C4-2B (cell line): Measurements from ENCODE around the gene HS3ST4.

ENCODE experiments used
- H3K27ac ChIP-seq: fragments of 450-650 bp; 2 replicates; pipeline ENCODE4 v1.5.1; 2017
- ZFX ChIP-seq: fragments of 450-650 bp; IDR thresholded peaks from 2 replicates; pipeline ENCODE4 v1.6.1; 2017
- TF ChIP-seq, protein P1 (sequence below): fragments of 450-650 bp; conservative IDR thresholded peaks from 2 replicates; pipeline ENCODE4 v1.5.1; 2017; ENCODE audit warnings: mild to moderate bottlenecking

Gene HS3ST4

DNA sequence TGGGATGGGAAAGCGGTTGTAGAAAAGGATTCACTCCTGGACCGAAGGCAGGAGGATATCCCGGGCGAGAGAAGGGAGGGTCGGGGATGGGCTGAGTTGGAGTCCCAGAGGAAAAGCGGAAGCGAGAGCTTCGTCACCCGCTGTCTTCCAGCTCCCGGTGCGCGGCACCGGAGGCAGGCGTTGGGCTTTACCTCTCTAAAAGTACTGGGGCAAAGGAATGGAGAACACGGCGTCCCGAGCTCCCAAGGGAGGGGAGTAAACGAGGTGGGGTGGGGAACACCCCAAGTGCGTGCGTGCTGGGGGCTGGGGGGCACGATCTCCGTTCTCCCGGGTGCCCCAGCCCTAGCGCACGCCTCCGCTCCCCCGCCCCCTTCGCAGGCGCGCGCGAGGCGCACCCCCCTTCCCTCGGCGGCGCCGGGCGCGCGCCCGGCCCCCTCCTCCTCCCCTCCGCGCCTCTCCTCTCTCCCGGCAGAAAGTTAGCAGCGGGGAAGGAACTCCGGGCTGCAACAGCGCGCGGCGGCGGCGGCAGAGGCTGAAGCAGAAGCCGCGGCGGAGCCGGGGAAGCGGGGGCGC, at the start of gene HS3ST4:
HS3ST4 (plus strand) TSS at position 441 of the 573 bp plus-strand sequence.
- TF ChIP-seq, protein P1, sequence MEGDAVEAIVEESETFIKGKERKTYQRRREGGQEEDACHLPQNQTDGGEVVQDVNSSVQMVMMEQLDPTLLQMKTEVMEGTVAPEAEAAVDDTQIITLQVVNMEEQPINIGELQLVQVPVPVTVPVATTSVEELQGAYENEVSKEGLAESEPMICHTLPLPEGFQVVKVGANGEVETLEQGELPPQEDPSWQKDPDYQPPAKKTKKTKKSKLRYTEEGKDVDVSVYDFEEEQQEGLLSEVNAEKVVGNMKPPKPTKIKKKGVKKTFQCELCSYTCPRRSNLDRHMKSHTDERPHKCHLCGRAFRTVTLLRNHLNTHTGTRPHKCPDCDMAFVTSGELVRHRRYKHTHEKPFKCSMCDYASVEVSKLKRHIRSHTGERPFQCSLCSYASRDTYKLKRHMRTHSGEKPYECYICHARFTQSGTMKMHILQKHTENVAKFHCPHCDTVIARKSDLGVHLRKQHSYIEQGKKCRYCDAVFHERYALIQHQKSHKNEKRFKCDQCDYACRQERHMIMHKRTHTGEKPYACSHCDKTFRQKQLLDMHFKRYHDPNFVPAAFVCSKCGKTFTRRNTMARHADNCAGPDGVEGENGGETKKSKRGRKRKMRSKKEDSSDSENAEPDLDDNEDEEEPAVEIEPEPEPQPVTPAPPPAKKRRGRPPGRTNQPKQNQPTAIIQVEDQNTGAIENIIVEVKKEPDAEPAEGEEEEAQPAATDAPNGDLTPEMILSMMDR, result no peak
- TF ChIP-seq ZFX, result no peak
- H3K27ac ChIP-seq, result no peak within 1 kb of the TSS

DNA sequence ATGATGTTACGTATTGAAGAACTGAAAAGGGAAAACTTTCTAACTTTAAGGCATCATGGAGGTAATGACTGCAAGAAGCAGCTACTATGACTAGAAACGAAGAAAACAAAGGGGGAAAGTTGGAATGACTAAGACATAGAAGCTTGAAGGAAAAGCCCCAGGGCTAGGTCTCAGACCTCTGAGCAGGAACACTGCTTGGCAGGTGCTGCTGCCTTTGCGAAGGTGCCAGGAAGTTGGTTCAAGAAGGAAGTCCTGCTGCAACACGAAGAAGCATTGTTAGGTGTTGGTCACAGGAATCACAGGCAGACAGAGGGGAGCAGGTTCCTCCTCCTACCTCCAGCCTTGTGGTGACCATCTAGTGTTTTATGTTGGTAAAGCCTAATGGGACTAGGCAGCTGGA, 48.1 kb upstream of the HS3ST4 start:
- TF ChIP-seq, protein P1, result no peak
- no peak for TF ChIP-seq ZFX

DNA sequence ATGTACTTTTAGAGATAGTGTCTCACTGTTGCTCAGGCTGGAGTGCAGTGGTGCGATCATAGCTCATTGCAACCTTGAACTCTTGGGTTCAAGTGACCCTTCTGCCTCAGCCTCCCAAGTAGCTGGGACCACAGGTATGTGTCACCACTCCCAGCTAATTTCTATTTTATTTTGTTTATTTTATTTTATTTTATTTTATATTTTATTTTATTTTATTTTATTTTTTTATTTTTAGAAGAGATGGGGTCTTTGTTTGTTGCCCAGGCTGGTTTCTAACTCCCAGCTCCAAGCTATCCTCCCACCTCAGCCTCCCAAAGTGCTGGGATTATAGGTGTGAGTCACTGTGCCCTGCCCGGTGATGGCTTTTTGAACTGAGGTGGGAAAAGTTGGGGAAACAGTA, 35.1 kb upstream of the HS3ST4 start:
- H3K27ac ChIP-seq, result no peak overlapping the region
- TF ChIP-seq, protein P1, result no peak
- TF ChIP-seq ZFX, result no peak

More for the DNA sequence above, 48.1 kb upstream of the HS3ST4 start:
- H3K27ac ChIP-seq, result no peak overlapping the region

DNA sequence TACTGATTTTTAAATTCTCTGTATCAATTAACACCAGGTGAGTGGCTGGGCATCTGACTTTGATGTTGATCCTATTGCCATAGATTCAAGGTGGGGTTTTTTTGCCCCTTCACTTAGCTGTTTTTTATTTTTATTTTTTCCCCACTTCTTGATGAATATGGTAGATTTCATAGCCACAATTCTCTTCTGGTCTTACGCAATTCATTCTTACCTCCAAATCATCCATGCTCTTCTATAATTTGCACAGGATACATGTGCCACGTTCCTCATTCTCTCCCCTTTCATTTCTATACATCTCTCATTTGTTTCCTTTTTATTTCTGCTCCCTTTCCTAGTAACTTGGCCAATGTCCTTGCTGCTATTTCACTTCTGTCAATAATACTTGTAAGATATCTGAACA, 14.9 kb upstream of the HS3ST4 start:
- H3K27ac ChIP-seq, result no peak overlapping the region
- TF ChIP-seq, protein P1, result no peak
- TF ChIP-seq ZFX, result no peak

DNA sequence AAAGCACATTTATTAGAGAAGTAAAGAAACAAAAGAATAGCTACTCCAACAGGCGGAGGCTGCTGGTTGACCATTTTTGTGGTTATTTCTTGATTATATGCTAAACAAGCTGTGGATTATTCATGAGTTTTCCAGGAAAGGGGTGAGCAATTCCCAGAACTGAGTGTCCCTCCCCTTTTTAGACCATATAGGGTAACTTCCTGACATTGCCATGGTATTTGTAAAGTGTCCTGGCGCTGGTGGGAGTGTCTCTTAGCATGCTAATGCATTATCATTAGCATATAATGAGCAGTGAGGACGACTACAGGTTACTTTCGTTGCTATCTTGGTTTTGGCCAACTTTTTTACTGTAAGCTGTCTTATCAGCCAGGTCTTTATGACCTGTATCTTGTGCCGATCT, 12.2 kb upstream of the HS3ST4 start:
- no peak overlapping the region for H3K27ac ChIP-seq
- no peak for TF ChIP-seq ZFX
- TF ChIP-seq, protein P1, result no peak

DNA sequence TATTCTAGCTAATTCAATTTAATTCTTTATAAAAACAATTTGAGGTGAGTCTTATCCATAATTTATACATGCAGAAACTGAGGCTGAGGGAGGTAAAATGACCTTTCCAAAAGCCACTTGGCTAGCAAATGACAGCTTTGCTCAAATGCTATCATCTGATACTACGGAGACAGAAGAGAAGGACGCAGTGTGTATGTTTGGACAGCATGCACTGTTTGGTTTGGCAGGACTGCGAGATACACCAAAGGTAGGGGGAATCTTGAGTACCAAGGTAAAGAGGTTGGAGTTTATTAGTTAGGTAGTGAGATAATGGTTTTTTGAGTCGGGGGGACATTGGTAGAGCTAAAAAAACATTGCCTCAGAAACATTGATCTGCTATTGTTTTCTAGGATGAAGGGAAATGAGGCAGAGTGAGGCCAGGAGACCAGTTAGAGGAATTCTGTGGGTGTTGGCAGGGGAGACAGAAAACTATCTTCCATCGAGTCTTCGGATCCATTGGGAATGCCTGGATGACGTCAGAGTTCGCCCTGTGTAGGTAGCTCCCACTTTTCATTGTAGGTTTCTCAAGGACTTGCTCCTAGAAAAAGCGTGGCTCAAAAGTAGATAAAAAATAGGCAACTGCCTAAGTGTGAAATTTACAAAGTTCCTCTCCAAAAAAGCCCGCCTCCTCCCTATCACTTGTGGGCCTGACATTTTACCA, 2.5 kb upstream of the HS3ST4 start:
- peak overlapping the region; percentile 40; the same call in 1 of the 2 replicates for H3K27ac ChIP-seq
- no peak for TF ChIP-seq ZFX
- TF ChIP-seq, protein P1, result no peak

DNA sequence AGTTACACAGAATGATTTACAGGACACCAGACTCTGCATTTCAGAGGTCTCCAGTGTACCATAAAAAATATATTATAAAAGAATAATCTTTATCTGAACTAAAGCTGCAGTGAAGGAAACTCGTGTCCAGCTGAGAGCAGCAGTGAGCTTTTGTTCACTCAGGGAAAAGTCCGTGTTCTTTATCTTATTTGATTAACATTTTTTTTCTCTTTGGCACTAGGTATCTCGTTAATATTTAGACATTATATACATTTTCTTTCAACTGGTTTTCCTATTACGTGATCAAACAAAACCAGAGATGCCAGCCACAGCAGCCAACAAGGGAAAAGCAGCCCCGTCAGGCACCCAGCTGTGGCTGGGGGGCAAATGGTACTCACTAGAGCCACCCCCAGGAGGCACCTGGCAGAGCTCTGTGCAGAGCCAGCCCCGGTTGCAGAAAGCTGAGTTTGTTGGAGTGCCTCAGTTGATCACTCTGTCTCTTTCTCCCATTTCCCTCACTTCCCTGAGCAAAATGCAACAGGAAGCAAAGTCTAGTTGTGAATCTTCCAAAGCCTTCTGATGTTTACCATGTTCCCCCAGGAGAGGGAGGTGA, 1.1 kb upstream of the HS3ST4 start:
- H3K27ac ChIP-seq, result no peak overlapping the region
- no peak for TF ChIP-seq ZFX
- TF ChIP-seq, protein P1, result peak; percentile 27
